ENCODE measurements around the gene CAMK2D.

Gene CAMK2D

GRCh38 chr4:113457886-113458285, 303.7 kb downstream of the CAMK2D start:
- no peak overlapping the region for H3K4me3 ChIP-seq (ENCODE audit: control insufficient read depth in 1 of 7, extremely low read depth in 1 of 7, insufficient read depth in 4 of 7, low read depth in 2 of 7, low read length in 6 of 7)
- no peaks in the 10 kb centered on the region for H3K9me3 ChIP-seq (ENCODE audit: control extremely low read depth in 1 of 5, control insufficient read depth in 4 of 5, insufficient read depth in 2 of 5, low read depth in 1 of 5, low read length in 4 of 5)
- H3K4me1 ChIP-seq (ENCODE audit: control extremely low read depth in 1 of 4, control insufficient read depth in 4 of 4, insufficient read depth in 4 of 4, low read length in 3 of 4), result no peaks in the 10 kb centered on the region
- no peaks in the 10 kb centered on the region for H3K36me3 ChIP-seq (ENCODE audit: control insufficient read depth in 4 of 4, insufficient read depth in 4 of 4, low read length in 3 of 4)
- no peaks in the 10 kb centered on the region for H3K27me3 ChIP-seq (replicated peaks in 2 of 5; ENCODE audit: control insufficient read depth in 4 of 5, insufficient read depth in 5 of 5, low read length in 4 of 5)
- no peak overlapping the region for H3K27ac ChIP-seq (ENCODE audit: insufficient read depth in 1 of 2, low read depth in 1 of 2, low read length in 2 of 2, poor library complexity in 1 of 2, severe bottlenecking in 2 of 2)
- ChIA-PET CTCF (no interaction called here), POLR2A (no interaction called here)
- DNase-seq, result no peak

DNA sequence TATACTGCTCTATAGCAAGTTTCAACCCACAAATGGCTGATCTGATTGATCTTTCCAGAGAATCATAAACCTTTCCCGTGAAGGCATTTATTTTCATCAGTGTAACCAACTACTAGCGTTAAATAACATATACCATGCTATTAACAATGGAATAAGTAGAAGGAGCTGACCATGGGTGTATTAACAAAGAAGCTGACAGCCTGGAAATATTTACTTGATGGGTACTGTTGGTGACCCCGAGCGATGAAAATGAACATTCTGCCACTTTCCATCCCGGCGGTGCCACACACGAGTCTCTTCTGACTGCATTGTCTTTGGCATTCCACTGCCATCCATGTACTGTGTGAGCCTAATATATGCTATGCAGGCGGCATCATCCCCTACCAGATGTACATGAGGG, 304.4 kb downstream of the CAMK2D start:
- Histone ChIP-seq H3K9me3 (ENCODE audit: control extremely low read depth in 1 of 5, control insufficient read depth in 4 of 5, insufficient read depth in 2 of 5, low read depth in 1 of 5, low read length in 4 of 5) (no peaks in the 10 kb centered on the region), H3K36me3 (ENCODE audit: control insufficient read depth in 4 of 4, insufficient read depth in 4 of 4, low read length in 3 of 4) (no peaks in the 10 kb centered on the region), H3K27ac (ENCODE audit: insufficient read depth in 1 of 2, low read depth in 1 of 2, low read length in 2 of 2, poor library complexity in 1 of 2, severe bottlenecking in 2 of 2) (no peak overlapping the region), H3K4me1 (ENCODE audit: control extremely low read depth in 1 of 4, control insufficient read depth in 4 of 4, insufficient read depth in 4 of 4, low read length in 3 of 4) (no peaks in the 10 kb centered on the region), H3K4me3 (ENCODE audit: control insufficient read depth in 1 of 7, extremely low read depth in 1 of 7, insufficient read depth in 4 of 7, low read depth in 2 of 7, low read length in 6 of 7) (no peak overlapping the region), H3K27me3 (replicated peaks in 2 of 5; ENCODE audit: control insufficient read depth in 4 of 5, insufficient read depth in 5 of 5, low read length in 4 of 5) (no peaks in the 10 kb centered on the region)
- POLR2A ChIA-PET, result no interaction called here
- DNase-seq, result no peak
- CTCF ChIA-PET, result no interaction called here
- no CpG with 5 or more reads among the region's 8 CpGs for whole genome bisulfite sequencing (ENCODE audit: insufficient coverage)

DNA sequence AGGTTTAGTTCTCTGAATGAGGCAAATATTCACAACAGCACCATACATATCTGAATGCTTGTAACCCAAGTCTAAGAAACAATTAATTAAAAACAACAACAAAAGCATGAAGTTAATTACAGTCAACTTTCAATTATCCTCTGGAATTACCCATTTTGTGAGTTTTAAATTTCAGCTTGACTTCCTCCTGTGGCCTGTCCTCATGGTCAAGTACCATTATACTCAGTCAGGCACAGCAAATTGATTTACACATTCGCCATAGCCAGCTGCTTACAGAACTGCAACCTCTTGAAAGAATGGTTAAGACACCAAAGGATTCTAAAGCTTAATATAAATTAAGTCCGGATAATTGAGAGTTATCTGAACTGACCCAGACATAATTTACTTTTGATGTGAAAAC, 306.5 kb downstream of the CAMK2D start:
- POLR2A ChIA-PET, result no interaction called here
- no peak overlapping the region for H3K4me3 ChIP-seq (ENCODE audit: control insufficient read depth in 1 of 7, extremely low read depth in 1 of 7, insufficient read depth in 4 of 7, low read depth in 2 of 7, low read length in 6 of 7)
- WGBS (ENCODE audit: insufficient coverage), result no CpG with 5 or more reads among the region's 2 CpGs
- H3K36me3 ChIP-seq (ENCODE audit: control insufficient read depth in 4 of 4, insufficient read depth in 4 of 4, low read length in 3 of 4), result no peaks in the 10 kb centered on the region
- CTCF ChIA-PET, result interaction anchor here (1.5 kb wide), 1 partner anchor 17 kb away, joined by 3 read pairs; no protein-coding TSS in a partner anchor
- H3K27ac ChIP-seq (ENCODE audit: insufficient read depth in 1 of 2, low read depth in 1 of 2, low read length in 2 of 2, poor library complexity in 1 of 2, severe bottlenecking in 2 of 2), result no peak overlapping the region
- no peaks in the 10 kb centered on the region for H3K9me3 ChIP-seq (ENCODE audit: control extremely low read depth in 1 of 5, control insufficient read depth in 4 of 5, insufficient read depth in 2 of 5, low read depth in 1 of 5, low read length in 4 of 5)
- no peaks in the 10 kb centered on the region for H3K4me1 ChIP-seq (ENCODE audit: control extremely low read depth in 1 of 4, control insufficient read depth in 4 of 4, insufficient read depth in 4 of 4, low read length in 3 of 4)
- no peaks in the 10 kb centered on the region for H3K27me3 ChIP-seq (replicated peaks in 2 of 5; ENCODE audit: control insufficient read depth in 4 of 5, insufficient read depth in 5 of 5, low read length in 4 of 5)
- no peak for DNase-seq

GRCh38 chr4:113452868-113453620, 308.5 kb downstream of the CAMK2D start:
- POLR2A ChIA-PET, result no interaction called here
- H3K9me3 ChIP-seq (ENCODE audit: control extremely low read depth in 1 of 5, control insufficient read depth in 4 of 5, insufficient read depth in 2 of 5, low read depth in 1 of 5, low read length in 4 of 5), result no peaks in the 10 kb centered on the region
- no peaks in the 10 kb centered on the region for H3K36me3 ChIP-seq (ENCODE audit: control insufficient read depth in 4 of 4, insufficient read depth in 4 of 4, low read length in 3 of 4)
- no peaks in the 10 kb centered on the region for H3K4me1 ChIP-seq (ENCODE audit: control extremely low read depth in 1 of 4, control insufficient read depth in 4 of 4, insufficient read depth in 4 of 4, low read length in 3 of 4)
- WGBS (ENCODE audit: insufficient coverage), result 52% methylated on average over 4 of the region's 4 CpGs
- no peak overlapping the region for H3K27ac ChIP-seq (ENCODE audit: insufficient read depth in 1 of 2, low read depth in 1 of 2, low read length in 2 of 2, poor library complexity in 1 of 2, severe bottlenecking in 2 of 2)
- peak; percentile 23 to 62 (median 60) for DNase-seq
- CTCF ChIA-PET, result interaction anchor here (1.0 kb wide), 1 partner anchor 777 kb away, joined by 3 read pairs; no protein-coding TSS in a partner anchor
- H3K4me3 ChIP-seq (ENCODE audit: control insufficient read depth in 1 of 7, extremely low read depth in 1 of 7, insufficient read depth in 4 of 7, low read depth in 2 of 7, low read length in 6 of 7), result no peak overlapping the region
- no peaks in the 10 kb centered on the region for H3K27me3 ChIP-seq (replicated peaks in 2 of 5; ENCODE audit: control insufficient read depth in 4 of 5, insufficient read depth in 5 of 5, low read length in 4 of 5)

- Histone ChIP-seq H3K4me3 (ENCODE audit: control insufficient read depth in 1 of 7, extremely low read depth in 1 of 7, insufficient read depth in 4 of 7, low read depth in 2 of 7, low read length in 6 of 7) (no peak overlapping the region), H3K4me1 (ENCODE audit: control extremely low read depth in 1 of 4, control insufficient read depth in 4 of 4, insufficient read depth in 4 of 4, low read length in 3 of 4) (no peaks in the 10 kb centered on the region), H3K36me3 (ENCODE audit: control insufficient read depth in 4 of 4, insufficient read depth in 4 of 4, low read length in 3 of 4) (no peaks in the 10 kb centered on the region), H3K27ac (ENCODE audit: insufficient read depth in 1 of 2, low read depth in 1 of 2, low read length in 2 of 2, poor library complexity in 1 of 2, severe bottlenecking in 2 of 2) (no peak overlapping the region), H3K9me3 (ENCODE audit: control extremely low read depth in 1 of 5, control insufficient read depth in 4 of 5, insufficient read depth in 2 of 5, low read depth in 1 of 5, low read length in 4 of 5) (no peaks in the 10 kb centered on the region), H3K27me3 (replicated peaks in 2 of 5; ENCODE audit: control insufficient read depth in 4 of 5, insufficient read depth in 5 of 5, low read length in 4 of 5) (no peaks in the 10 kb centered on the region)
- no peak for DNase-seq
- POLR2A ChIA-PET, result no interaction called here
- WGBS (ENCODE audit: insufficient coverage), result no CpG with 5 or more reads among the region's 1 CpG
- CTCF ChIA-PET, result no interaction called here
Measured at GRCh38 chr4:113452152-113452551, 309.4 kb downstream of the CAMK2D start.

DNA sequence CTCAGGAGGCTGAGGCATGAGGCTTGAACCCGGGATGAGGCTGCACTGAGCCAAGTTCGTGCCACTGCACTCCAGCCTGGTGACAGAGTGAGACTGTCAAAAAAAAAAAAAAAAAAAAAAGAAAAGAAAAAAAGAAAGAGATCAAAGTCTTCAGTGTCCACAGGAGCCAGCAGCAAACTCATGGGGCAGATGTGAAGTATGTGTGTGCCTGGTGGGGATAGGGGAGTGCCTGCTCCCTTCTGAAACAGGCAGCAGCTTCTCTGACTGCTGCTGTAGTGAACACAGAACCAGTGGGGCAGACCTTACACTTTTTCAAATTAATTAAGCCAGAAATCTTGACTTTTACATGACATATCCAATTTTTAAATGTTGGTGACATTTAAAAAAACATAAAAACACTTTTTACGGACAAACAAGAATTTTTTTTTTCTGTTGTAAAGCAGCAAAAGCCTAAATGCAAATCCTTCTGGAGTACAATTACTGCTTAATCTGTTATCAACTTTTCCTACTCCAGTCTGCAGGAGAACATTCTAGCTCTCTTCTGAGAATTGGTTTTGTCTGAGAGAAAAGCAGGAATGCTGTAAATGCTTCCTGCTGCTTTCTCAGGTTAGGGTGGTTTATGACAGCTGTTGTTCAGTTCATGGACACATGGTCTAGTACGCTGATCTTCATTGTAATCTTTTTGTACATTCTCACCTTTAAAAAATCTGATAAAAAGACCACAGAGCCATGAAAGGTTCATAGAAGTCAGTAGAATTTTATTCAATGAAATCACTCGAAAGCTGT, 311.1 kb downstream of the CAMK2D start:
- Histone ChIP-seq H3K4me1 (ENCODE audit: control extremely low read depth in 1 of 4, control insufficient read depth in 4 of 4, insufficient read depth in 4 of 4, low read length in 3 of 4) (no peaks in the 10 kb centered on the region), H3K36me3 (ENCODE audit: control insufficient read depth in 4 of 4, insufficient read depth in 4 of 4, low read length in 3 of 4) (no peaks in the 10 kb centered on the region), H3K27me3 (replicated peaks in 2 of 5; ENCODE audit: control insufficient read depth in 4 of 5, insufficient read depth in 5 of 5, low read length in 4 of 5) (no peaks in the 10 kb centered on the region), H3K27ac (ENCODE audit: insufficient read depth in 1 of 2, low read depth in 1 of 2, low read length in 2 of 2, poor library complexity in 1 of 2, severe bottlenecking in 2 of 2) (no peak overlapping the region), H3K4me3 (ENCODE audit: control insufficient read depth in 1 of 7, extremely low read depth in 1 of 7, insufficient read depth in 4 of 7, low read depth in 2 of 7, low read length in 6 of 7) (no peak overlapping the region), H3K9me3 (ENCODE audit: control extremely low read depth in 1 of 5, control insufficient read depth in 4 of 5, insufficient read depth in 2 of 5, low read depth in 1 of 5, low read length in 4 of 5) (no peaks in the 10 kb centered on the region)
- POLR2A ChIA-PET, result no interaction called here
- 100% methylated on average over 1 of the region's 5 CpGs for WGBS (ENCODE audit: insufficient coverage)
- CTCF ChIA-PET, result no interaction called here
- DNase-seq, result no peak

DNA sequence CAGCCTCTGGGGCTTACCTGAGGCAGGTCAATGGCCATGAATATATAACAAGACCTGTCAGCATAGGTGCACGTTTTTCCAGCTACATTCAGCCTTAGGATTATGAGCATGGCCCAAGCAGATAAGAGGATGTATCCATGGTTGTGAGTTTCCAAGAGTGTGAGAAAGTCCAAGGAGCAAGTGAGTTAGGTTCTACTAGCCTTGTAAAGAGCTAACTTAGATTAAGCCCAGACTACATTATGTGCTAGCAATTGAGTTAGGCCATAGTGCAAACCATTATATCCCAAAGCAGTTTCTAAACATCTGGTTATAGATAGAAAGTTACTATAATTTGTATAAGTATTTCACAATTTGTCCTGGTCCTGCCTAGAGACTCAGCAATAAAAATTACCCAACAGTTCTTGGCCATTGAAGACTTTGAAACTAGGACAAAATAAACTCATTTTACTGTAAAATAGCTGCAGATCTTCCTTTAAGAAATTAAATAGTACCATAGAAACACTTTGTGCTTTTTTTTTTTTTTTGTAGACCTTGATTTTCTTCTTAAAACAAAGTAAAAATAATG, 312.0 kb downstream of the CAMK2D start:
- 100% methylated on average over 1 of the region's 1 CpG for WGBS (ENCODE audit: insufficient coverage)
- Histone ChIP-seq H3K4me3 (ENCODE audit: control insufficient read depth in 1 of 7, extremely low read depth in 1 of 7, insufficient read depth in 4 of 7, low read depth in 2 of 7, low read length in 6 of 7) (no peak overlapping the region), H3K9me3 (ENCODE audit: control extremely low read depth in 1 of 5, control insufficient read depth in 4 of 5, insufficient read depth in 2 of 5, low read depth in 1 of 5, low read length in 4 of 5) (no peaks in the 10 kb centered on the region), H3K36me3 (ENCODE audit: control insufficient read depth in 4 of 4, insufficient read depth in 4 of 4, low read length in 3 of 4) (no peaks in the 10 kb centered on the region), H3K27ac (ENCODE audit: insufficient read depth in 1 of 2, low read depth in 1 of 2, low read length in 2 of 2, poor library complexity in 1 of 2, severe bottlenecking in 2 of 2) (no peak overlapping the region), H3K4me1 (ENCODE audit: control extremely low read depth in 1 of 4, control insufficient read depth in 4 of 4, insufficient read depth in 4 of 4, low read length in 3 of 4) (no peaks in the 10 kb centered on the region), H3K27me3 (replicated peaks in 2 of 5; ENCODE audit: control insufficient read depth in 4 of 5, insufficient read depth in 5 of 5, low read length in 4 of 5) (no peaks in the 10 kb centered on the region)
- ChIA-PET CTCF (no interaction called here), POLR2A (no interaction called here)
- DNase-seq, result no peak
